Hematopoietic multipotent progenitor cell treated with erythropoietin and hydrocortisone succinate and interleukin-3 and kit ligand, for 17 days (in vitro differentiated cells): Measurements from ENCODE around the gene TMEM167B.

ENCODE experiments used
- DNase-seq: peaks from one replicate; pipeline ENCODE4 v3.0.0-alpha.2; 2015; ENCODE audit warnings: low spot score

TMEM167B gene

GRCh38 chr1:109083501-109083900 lies 7.1 kb upstream of the TMEM167B start:
- DNase-seq = no peak

GRCh38 chr1:109083923-109084322 lies 6.6 kb upstream of the TMEM167B start:
- DNase-seq = no peak

DNA sequence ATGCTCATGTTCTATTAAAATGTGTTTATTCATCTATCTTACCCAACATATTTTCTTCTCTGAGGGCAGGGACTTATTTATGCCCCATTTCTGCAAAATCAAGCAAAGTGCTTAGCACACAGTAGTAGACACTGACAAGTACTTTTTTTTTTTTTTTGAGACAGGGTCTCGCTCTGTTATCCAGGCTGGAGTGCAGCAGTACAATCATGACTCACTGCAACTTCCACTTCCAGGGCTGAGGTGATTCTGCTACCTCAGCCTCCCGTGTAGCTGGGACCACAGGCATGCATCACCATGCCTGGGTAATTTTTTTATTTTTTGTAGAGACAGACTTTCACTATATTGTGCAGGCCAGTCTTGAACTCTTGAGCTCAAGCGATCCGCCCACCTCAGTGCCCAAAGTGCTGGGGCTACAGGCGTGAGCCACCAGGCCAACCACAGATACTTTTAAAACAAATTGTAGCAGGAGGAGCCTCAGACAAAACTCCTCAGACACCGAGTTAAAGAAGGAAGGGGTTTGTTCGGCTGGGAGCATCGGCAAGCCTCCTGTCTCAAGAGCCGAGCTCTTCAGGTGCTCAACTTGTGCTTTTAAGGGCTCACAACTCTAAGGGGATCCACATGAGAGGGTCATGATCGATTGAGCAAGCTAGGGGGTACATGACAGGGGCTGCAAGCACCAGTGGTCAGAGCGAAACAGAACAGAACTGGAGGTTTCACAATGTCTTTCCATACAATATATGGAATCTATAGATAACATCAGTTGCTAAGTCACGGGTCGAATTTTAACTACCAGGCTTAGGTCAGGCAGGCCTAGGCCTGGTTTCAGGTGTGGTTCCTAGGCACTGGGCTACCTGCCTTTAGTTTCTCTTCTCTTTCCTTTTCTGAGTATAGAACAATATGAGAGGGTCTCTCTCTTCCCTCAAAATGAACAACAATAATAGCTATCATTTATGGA lies 5.7 kb upstream of the TMEM167B start:
- no peak for DNase-seq

DNA sequence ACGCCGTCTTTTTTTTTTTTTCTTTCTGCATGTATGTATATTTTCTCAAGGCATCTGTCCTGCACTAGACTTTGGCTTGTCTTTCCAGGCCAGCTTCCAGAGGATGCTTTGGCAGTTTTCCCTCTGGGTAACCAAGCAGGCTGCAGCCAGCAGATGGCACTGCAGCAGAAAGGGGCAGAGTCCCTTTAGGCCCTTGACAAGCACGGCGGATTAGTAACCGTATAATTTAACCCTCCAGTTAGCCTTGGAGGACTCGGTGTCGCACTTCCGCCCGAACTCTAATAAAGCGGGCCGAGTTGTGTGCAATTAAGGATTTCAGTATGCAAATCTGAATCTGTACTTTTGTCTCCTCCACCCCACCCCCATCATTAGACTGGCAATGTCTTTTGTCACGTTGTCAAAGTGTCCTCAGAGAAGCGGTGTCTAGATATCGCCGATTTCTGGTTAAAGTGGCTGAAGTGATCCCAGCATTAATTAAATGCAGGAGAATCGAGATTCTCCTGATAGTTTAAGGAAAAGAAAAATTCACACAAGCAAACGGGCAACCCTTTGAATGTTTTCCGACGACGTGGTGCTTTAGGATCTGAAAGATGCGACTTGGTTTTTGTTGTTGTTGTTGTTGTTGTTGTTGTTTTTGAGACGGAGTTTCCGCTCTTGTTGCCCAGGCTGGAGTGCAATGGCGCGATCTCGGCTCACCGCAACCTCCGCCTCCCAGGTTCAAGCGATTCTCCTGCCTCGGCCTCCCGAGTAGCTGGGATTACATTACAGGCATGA lies 1.1 kb upstream of the TMEM167B start:
- peak; percentile 78 for DNase-seq

DNA sequence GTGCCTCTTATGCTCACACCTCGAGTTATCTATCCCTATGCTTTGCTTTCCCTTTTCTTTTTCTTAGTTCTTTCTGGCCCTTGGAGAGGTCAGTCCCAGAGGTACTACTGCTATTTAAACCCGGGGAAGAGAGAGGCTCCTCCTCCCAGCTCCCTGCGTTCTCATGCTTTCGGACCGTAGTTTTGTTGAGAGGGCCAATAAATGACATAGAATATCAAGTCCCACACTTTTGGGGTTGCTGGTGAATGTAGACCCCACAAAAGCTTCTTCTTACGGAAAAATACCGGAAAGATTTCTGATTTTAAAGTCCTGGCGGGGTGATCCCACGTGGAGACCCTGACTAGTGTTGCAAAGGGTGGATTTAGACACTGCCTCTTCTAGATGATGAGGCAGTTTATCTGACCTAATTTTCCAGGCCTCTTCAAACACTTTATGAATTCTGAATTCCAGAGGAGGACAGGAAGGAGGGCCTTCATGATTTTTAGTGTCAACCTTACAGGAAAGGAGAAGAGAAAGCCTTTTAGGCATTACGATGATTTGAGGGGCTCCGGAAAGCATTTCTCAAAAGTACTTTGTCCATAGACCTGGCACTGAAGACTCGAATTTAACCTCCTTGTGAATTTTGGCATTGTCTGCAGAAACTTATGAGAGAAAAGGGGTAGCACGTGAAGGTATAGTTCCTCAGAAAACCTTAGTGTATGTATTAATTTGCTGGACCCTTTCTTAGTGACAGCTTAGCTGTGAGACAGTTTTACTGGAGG lies 694 bp downstream of the TMEM167B start:
- DNase-seq = peak; percentile 82

- peak; percentile 43 for DNase-seq
Observed at GRCh38 chr1:109091839-109092193, 1.3 kb downstream of the TMEM167B start.

GRCh38 chr1:109094377-109094803 lies 3.8 kb downstream of the TMEM167B start:
- no peak for DNase-seq

GRCh38 chr1:109094871-109095270 lies 4.3 kb downstream of the TMEM167B start:
- DNase-seq = no peak

GRCh38 chr1:109095631-109096030 lies 5.1 kb downstream of the TMEM167B start:
- peak; percentile 3 for DNase-seq

GRCh38 chr1:109096120-109096519 lies 5.6 kb downstream of the TMEM167B start:
- DNase-seq = peak; percentile 4

DNA sequence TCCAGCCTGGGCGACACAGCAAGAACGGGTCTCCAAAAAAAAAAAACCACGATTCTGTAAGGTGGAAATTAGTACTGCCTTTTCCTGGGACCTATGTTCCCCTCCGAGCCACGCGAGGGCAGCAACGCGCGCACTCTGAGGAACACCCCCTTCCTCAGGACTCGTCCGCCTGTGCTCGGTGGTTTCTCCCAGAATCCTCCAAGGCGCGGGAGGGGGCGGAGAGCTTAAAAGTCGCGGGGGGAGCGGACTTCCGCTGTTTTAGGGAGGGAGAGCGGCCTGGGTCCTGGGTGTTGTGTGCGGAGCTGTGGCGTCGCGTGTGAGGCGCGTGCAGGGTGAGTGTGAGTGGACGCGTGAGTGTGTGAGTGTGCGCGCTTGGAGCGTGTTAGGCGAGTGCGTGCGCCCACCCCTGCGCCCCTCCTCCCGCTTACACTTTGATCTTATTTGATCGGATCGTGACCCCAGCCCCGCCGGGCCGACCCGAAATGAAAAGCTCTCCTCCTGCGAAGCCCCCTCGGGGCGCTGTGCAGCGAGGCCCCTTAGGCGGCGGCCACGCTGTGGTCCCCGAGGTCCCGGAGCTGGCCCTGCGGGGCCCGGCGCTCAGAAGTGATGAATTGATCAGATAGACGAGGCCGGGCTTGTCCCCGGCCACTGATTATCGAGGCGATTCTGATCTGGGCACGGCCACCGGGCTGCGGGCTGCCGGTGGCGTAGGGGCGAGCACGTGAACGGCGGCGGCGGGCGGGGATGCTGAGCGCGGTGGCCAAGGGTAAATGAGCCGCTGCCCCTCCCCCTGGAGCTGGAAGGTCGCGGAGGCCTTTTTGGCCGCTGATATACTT lies 9.6 kb downstream of the TMEM167B start:
- peak; percentile 94 for DNase-seq

- no peak for DNase-seq
Observed at GRCh38 chr1:109104364-109105151, 14.0 kb downstream of the TMEM167B start.

GRCh38 chr1:109105881-109106280 lies 15.3 kb downstream of the TMEM167B start:
- DNase-seq = no peak

- DNase-seq = no peak
Observed at GRCh38 chr1:109107785-109108184, 17.2 kb downstream of the TMEM167B start.

- DNase-seq = no peak
Observed at GRCh38 chr1:109109906-109110305, 19.3 kb downstream of the TMEM167B start.

- DNase-seq = no peak
Observed at GRCh38 chr1:109111386-109112055, 21.0 kb downstream of the TMEM167B start.

- peak; percentile 42 for DNase-seq
Observed at GRCh38 chr1:109112056-109112651, 21.6 kb downstream of the TMEM167B start.

GRCh38 chr1:109112652-109113285 lies 22.2 kb downstream of the TMEM167B start:
- DNase-seq = peak; percentile 90
